ENCODE measurements around the gene ANKS6.

ANKS6 gene

GRCh38 chr9:98790842-98791607 is 5.3 kb downstream of the ANKS6 start:
- DNase-seq, result peak; percentile 69

- no peak for DNase-seq
Observed at GRCh38 chr9:98790134-98790841, 6.1 kb downstream of the ANKS6 start.

- no peak for DNase-seq
Observed at GRCh38 chr9:98789483-98790133, 6.7 kb downstream of the ANKS6 start.

- no peak for DNase-seq
Observed at GRCh38 chr9:98787766-98788335, 8.5 kb downstream of the ANKS6 start.

- DNase-seq, result no peak
Observed at GRCh38 chr9:98786750-98787510, 9.4 kb downstream of the ANKS6 start.

GRCh38 chr9:98784831-98785806 is 11.2 kb downstream of the ANKS6 start:
- no peak for DNase-seq

GRCh38 chr9:98783518-98784226 is 12.7 kb downstream of the ANKS6 start:
- DNase-seq, result no peak

GRCh38 chr9:98781588-98782383 is 14.6 kb downstream of the ANKS6 start:
- DNase-seq, result no peak

- no peak for DNase-seq
Observed at GRCh38 chr9:98780059-98780749, 16.2 kb downstream of the ANKS6 start.

GRCh38 chr9:98778711-98779530 is 17.4 kb downstream of the ANKS6 start:
- no peak for DNase-seq

GRCh38 chr9:98778251-98778650 is 18.1 kb downstream of the ANKS6 start:
- DNase-seq, result no peak

- no peak for DNase-seq
Observed at GRCh38 chr9:98777618-98778017, 18.7 kb downstream of the ANKS6 start.

GRCh38 chr9:98775831-98776441 is 20.4 kb downstream of the ANKS6 start:
- peak; percentile 49 for DNase-seq

- DNase-seq, result peak; percentile 48
Observed at GRCh38 chr9:98774746-98775145, 21.6 kb downstream of the ANKS6 start.

- DNase-seq, result no peak
Observed at GRCh38 chr9:98773721-98774120, 22.6 kb downstream of the ANKS6 start.

- DNase-seq, result no peak
Observed at GRCh38 chr9:98772364-98773155, 23.8 kb downstream of the ANKS6 start.
